HG03108 (cell line): ENCODE results near the gene LRP1-AS.

Experiments
- ATAC-seq: cut with Tn5 transposase; IDR thresholded peaks from one replicate; pipeline ENCODE4 v1.9.1; 2021; ENCODE audit warnings: moderate library complexity; ENCODE audit not compliant: unreplicated experiment

The LRP1-AS gene

DNA sequence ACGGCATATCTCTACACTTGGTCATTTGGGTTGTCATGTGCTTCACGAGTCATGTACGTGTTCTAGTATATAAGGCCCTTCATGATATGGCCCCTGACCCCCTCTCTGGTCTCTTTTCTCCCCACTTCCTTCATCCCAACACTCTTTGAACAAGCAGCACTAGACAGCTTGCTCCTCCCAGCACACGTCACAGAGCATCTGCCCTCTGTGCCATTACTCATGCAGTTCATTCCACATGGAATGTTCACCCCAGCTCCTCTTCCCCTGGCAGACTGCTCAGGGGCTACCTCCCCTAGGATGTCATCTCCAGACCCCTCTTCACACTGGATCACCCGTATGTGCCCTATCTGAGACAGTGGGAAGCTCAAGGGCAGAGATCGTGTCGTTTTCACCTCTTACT, 14.1 kb upstream of the LRP1-AS start:
- ATAC-seq, result no peak

DNA sequence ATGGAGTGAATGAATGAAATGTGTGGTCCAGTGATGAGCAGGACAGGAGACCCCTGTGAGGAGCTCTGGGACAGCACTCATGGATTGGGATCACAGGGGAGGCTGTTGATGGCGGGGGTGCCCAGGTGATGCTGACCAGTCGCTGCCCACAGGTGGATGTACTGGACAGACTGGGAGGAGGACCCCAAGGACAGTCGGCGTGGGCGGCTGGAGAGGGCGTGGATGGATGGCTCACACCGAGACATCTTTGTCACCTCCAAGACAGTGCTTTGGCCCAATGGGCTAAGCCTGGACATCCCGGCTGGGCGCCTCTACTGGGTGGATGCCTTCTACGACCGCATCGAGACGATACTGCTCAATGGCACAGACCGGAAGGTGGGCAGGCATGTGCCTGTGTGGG, 13.3 kb upstream of the LRP1-AS start:
- ATAC-seq, result no peak

DNA sequence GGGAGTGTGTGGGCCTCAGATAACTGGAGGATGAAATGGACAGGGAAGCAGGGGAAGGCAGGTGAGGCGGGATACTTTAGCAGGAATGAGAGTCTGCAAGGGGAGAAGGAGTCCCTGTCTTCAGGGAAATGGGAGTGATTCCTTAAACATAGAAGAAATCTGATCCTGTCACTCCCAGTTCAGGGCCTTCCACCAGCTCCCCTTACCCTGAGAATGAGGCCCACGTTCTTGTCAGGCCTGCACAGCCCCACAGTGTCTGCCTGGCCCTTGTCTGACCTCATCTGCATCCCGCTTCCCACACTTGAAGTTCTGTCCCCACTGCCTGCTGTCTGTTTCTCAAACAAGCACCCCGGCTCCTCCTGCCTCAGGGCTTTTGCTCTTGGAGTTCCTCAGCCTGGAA, 12.6 kb upstream of the LRP1-AS start:
- no peak for ATAC-seq

DNA sequence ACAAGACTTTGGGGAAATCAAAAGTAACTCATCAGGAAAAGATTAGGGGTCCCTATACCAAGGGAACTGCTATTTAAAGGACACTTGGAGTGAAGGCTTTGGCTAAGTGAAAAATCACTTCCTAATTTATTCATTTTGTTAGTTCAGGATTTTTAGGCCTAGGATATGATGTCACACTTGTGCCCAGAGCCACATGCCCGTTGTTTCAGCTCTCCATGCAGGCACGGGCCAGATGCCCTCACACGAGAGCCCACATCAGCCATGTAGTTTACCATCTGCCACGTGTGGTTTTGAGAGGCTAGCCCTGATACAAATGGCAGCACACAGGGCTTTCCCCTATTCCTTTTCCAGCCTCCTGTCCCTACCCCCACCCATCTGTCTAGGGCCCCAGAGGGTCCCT, 11.9 kb upstream of the LRP1-AS start:
- ATAC-seq, result no peak

DNA sequence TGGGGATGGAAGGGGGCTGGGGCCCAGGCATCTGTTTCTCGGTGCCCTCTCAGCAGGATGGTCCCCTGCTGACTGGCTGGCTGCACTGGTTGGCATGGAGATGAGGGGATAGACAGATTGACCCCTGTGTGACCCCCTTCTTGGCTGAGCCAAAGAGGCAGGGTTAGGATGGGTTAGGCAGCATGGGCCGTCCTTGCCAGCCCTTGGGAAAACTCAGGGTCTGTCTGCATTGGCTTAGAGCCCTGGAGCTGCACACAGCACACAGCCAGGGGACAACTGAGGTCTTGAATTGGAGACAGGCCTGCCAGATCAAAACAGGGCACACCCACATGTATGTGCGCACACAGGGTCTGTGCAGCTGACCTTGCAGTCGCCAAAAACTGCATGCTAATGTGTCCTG, 11.2 kb upstream of the LRP1-AS start:
- ATAC-seq, result no peak

DNA sequence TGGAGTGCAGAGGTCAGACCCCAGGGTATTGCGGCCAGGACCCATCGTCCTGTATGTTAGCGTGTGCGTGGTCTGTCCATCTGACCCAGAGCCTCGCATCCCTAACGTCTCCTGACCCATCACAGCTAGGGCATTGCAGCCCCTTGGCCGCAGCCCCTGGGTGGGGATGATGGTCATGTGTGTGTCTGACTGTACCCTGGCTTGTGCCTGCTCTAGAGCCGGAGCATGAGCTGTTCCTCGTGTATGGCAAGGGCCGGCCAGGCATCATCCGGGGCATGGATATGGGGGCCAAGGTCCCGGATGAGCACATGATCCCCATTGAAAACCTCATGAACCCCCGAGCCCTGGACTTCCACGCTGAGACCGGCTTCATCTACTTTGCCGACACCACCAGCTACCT, 10.8 kb upstream of the LRP1-AS start:
- no peak for ATAC-seq

DNA sequence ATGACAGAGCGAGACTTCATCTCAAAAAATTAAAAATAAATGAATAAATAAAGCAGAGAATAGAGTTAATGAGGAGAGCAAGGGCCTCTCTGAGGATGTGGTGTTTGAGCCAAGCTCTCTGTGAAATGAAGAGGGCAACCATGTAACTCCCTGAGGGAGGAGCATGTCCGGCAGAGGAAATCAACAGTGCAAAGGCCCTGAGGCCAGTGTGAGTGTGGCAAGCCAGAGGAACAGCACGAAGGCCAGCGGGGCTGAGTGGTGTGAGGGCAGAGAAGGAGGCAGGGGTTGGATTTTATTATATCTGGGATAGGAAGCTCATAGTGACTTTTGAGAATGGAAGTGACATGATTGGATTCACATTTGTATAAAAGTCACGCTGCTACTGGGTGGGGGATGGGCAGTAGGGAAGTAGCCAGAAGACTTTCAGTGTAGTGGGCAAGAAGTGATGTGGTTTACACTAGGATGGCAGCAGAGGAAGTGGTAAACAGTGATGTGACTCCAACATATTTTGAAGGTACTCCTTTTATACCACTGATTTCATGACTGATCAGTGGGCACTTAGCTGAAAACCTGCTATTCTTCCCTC, 10.3 kb upstream of the LRP1-AS start:
- ATAC-seq, result no peak

DNA sequence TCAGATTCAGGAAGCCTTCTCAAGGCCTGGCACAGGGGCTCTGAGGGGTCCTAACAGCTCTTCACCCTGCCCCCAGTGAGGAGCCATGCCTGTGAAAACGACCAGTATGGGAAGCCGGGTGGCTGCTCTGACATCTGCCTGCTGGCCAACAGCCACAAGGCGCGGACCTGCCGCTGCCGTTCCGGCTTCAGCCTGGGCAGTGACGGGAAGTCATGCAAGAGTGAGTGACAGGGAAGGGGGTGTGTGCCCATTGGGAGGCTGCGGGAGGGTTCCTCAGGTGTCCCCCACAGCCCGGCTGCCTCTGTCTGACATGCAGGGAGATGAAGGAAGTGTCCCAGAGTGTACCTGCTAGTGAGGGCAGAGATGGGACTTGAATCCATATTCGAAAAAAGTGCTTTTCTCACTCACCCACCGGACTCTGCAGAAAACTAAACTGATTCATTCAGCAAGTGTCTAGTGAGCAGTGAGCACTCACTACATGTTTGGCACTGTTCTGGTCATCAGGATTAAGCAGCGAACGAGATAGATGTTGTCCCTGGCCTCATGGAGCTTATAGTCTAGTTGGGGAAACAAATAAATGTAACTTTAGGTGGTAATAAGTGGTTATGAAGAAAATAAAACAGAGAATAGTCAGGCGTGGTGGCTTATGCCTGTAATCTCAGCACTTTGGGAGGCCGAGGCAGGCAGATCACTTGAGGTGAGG, 9.4 kb upstream of the LRP1-AS start:
- ATAC-seq, result no peak

DNA sequence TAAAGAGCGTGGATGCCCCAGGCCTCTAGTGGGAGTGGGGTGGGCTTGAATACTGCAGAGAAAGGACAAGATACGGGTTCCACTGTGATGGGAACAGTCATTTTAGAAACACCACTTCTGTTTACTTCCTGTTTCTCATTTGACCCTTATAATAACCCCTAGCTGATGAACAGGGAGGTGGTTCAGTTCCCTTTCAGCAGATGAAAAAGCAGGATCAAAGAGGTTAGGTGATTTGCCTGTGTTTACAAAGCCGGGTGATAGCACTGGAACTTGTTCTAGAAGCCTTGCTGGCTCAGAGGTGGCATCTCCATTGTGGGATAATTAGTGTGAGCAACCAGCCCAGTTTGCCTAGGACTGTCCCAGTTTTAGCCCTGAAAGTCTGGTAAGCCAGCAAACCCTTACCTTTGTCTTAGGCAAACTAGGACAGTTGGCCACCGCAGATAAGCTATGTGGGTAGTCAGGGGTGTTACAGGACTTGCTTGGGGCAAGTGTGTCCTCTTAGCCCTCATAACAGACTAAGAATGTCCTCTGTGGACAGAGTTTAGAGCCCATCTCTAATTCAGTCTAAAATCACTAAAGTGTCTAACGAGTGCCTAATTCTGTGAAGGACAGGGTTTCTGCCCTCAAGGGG, 7.5 kb upstream of the LRP1-AS start:
- ATAC-seq, result no peak

DNA sequence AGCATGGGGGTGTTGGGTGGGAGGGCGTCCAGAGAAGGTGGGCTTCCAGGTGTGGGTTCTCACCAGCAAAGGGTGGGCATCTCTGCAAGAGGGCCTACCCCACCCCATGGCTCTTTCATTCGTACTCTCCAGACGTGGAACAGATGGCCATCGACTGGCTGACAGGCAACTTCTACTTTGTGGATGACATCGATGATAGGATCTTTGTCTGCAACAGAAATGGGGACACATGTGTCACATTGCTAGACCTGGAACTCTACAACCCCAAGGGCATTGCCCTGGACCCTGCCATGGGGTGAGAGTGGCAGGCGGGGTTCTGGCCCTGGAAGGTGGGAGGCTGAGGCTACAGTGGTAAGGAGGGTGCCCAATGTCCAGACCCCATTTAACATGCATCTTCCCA, 6.7 kb upstream of the LRP1-AS start:
- no peak for ATAC-seq

DNA sequence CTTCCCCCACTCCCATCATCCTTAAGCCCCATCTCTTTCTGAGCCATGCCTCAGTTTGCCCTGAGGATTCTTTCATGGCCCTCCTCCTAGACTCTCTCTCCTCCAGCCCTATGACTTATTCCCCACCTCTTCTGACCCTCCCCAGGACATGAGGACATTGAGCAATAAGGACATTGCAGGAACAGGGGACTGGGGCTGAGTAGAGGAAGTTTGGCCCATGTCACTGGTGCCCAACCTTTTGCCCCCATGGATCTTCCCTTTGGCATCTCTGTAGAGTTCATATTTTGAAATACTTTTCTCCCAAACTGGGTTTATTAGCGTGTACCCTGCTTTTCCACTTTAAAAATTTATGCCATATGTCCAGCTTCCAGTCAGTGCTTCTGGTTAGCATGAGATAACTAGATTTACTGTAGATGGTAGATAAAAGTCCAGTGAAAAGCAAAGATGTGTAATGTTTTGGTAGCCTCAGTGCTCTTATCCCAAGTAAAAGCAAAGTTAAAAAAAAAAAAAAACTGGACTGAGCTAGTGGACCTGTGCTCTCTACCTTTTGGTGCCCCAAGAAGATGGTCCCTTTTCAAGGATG, 6.1 kb upstream of the LRP1-AS start:
- no peak for ATAC-seq

DNA sequence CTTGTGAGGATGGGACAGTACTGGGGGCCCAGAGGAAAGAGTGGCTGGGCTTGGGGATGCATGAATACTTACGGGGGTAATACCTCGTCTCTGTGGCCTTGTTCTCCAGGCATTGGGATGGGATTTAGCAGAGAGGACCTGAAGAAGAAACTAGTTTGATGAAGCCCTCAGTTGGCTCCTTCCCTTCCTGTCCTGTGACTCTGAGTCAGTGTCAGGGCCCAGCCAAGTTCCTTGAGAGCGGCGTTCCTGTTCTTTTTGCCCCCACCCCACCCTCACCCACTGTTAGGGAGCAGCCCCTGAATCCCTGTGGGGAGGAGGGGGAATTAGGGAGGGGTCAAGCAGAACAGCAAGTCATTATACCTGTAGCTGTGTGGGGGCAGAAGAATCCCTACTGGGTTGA, 5.2 kb upstream of the LRP1-AS start:
- no peak for ATAC-seq

DNA sequence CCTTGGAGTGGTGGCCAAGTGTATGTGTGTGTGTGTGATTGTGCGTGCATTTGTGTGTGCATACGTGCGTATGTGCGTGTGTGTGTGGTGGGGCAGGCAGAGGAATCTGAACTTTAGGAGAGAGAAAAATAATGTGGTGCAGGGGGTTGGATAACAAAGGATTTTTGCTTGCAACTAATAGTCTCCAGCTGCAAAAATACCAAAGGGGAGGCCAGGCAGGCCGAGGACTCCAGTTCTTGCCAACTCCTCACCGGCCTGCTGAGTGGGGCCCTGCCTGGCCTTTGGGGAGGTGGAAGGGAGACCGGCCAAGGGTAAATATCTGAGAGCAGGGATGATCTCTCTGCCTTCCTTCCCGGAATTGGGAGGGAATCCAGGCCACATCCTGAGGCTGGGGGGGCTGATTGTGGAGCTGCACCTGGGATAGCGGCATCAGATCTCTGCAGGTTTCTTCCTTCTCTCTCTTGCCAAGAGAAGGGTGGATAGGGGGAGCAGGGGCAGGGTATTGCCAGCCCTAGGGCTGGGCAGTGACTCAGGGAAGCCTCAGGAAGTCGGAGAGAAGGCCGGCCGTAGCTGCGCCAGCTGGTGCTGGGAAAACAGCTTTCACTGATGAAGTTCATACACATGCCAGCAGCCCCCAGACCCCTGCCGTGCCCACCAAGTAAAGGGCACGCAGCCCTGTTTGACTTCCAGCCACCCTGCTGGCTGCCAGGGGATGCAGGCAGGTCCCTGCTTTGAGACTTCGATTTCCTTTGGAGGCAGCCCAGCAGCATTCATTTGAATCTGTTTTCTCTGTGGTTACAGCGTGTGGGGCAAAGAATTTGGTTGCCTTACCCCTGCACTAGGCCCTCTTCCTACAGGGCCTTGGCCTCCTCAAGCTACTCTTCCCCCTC, 4.6 kb upstream of the LRP1-AS start:
- no peak for ATAC-seq

DNA sequence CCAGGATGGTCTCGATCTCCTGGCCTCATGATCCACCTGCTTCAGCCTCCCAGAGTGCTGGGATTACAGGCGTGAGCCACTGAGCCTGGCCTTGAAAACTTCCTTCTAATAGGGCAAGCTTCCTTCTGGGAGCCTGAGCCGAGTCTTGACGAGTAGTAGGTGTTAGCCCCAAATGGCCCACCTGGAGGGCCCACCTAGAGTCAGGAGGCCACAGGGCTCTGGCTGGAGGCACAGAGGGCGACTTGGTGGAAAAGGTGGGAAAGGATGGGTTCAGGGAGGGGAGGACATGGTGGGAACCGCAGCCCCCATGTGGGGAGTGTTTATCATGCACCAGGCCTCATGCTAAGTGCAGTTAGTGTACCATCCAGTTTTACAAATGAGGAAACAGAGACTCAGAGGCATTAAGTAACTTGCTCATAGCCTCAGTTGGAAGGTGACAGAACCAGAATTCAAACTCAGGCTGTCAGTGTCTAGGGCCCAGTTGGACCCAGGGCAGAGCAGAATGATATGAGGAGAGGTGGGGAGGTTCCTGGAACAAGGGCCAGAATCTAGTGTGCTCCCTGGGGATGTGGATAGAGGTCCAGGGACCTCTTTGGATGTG, 3.1 kb upstream of the LRP1-AS start:
- no peak for ATAC-seq

DNA sequence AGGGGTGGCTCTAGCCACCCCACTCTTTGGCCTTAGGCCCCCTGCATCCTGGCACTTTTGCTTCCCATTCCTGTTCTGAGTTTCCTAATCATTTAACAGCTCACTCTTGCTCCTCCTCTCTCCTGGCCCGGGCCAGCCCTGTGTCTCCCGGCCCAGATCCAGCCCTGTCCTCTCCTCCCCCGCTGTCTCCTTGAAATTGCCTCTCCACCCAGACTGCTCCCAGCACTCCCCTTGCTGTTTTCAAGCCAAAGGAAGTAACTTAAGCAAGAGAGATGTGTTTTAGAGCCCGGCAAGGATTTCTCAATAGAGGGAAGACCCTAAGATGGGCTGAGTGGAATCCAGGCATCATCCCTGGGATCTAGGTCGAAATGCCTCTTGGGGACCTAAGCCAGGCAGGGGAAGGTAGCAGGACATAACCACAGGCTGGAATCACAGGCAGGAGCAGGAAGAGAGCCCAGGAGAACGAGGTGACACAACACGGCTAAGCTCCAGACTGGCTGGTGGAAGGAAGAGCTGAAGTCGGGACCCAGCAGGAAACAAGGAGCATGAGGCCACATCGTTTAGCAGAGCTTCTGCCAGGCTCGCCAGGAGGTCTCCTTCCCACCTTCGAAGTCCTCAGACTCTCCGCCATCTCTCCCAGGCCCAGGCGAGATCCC, 2.0 kb upstream of the LRP1-AS start:
- ATAC-seq, result no peak

DNA sequence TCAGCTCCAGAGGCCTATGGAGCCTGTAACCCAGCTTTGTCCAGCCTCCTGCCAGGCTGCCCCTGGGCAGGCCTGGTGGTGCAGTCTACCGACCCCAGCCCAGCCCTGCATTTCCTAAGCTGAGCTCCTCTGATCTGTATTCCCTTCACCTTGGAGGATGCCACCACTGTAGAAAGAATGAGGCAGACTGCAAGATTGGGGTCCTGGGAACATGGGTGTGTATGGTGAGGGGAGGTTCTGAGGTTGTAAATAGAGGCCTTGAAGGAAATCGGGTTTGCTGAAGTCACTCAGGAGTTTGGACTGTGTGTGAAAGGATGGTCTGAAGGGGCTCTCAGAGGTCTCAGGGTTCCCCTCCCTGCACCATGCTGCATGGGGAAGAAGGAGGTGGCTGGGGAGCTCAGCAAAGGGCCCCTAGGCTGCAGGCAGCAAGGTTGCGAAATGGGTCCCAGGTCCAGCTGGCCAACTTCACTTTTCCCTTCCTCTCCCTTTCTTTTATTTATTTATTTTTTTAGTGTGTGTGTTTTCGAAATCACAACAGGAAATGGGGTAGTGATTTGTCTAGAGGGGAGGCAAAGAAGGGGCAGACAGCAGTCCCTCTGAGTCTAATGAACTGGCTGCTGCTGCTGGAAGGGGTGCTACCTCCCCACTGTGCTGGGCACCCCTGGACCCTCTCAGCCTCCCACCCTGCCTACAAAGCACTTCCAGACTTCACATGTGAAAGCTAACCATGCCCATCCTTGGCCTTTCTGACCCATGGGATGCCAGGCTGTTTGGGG, 1.2 kb upstream of the LRP1-AS start:
- ATAC-seq, result no peak

DNA sequence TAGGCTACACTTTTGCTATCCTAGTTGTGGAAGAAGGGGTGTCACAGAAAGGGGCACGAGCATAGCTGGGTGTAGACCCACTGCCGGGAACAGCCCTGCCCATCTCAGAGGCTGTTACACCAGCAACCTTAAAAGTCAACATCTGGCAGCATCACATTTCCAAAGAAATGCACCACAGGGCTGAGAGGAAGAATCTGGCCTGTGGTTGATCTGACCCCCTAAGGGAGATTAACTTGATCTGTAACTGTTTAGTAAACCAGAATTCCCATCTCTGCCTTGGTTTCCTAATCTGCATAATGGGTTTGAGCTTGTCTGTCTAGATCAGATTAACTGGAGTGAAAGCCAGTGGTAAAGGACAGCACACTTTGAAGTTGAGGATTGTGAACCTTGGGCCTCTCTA, 1.3 kb downstream of the LRP1-AS start:
- no peak for ATAC-seq

DNA sequence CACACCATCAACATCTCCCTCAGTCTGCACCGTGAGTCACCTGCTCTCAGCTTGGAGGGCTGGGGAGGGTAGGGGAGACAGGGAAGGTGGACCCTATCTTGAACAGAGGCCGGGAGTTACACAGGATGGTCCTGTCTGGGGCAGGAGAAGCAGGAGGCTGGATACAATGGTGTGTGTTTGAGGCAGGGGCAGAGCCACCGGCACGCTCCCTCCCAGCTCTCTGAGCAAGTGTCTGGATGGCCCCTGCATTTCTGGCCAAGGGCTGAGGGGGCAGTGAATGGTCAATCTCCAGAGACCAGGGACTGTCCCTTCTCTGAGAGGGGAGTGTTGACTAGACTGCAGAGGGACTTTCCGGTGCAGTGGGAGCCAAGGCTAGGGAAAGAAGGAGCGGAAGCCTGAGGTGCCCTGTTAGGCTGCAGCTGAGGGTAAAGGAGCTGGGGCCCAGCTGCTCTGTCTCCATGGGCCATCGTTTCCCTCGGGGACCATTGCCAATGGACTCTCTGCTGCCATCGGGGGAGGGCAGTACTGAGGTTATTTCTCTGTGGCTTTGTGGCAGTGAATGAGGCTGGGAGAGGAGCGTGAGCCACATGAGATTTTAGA, 1.9 kb downstream of the LRP1-AS start:
- no peak for ATAC-seq

DNA sequence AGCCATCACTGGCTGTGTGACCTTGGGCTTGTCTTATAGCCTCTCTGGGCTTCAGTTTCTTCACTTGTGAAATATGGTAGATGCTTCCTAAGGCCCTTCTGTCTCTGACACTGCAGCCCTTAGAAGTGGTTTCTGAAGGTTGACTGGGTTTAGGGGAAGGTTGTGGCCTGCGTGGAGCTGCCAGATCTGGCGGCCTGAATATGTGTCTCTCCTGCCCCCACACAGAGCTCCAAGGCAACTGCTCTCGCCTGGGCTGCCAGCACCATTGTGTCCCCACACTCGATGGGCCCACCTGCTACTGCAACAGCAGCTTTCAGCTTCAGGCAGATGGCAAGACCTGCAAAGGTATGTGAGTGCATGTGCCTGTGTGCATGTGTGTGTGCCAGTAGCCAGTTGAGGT, 4.0 kb downstream of the LRP1-AS start:
- no peak for ATAC-seq
